Activated naive CD4-positive, alpha-beta T cell treated with anti-CD3 and anti-CD28 coated beads, Interleukin-2, amount 50 U/mL, for 24 hours (primary cell): Measurements from ENCODE around the gene SNX8.
"Not testable (repeated sequence)": the region's sequence is repeated elsewhere in the genome, so short reads cannot be mapped to it uniquely, and the experiment has no call there.

Source experiments
- H3K27ac Mint-ChIP-seq: one replicate; pipeline ENCODE4 v1.8.0; 2021; ENCODE audit warnings: mild to moderate bottlenecking, mixed read lengths
- H3K27me3 Mint-ChIP-seq: one replicate; pipeline ENCODE4 v1.8.0; 2021; ENCODE audit warnings: mixed read lengths
- H3K36me3 Mint-ChIP-seq: one replicate; pipeline ENCODE4 v1.8.0; 2021; ENCODE audit warnings: mixed read lengths
- H3K4me1 Mint-ChIP-seq: one replicate; pipeline ENCODE4 v1.8.0; 2021; ENCODE audit warnings: mixed read lengths
- H3K4me3 Mint-ChIP-seq: one replicate; pipeline ENCODE4 v1.8.0; 2021; ENCODE audit warnings: mild to moderate bottlenecking, mixed read lengths
- H3K9me3 Mint-ChIP-seq: one replicate; pipeline ENCODE4 v1.8.0; 2021; ENCODE audit warnings: mixed read lengths

SNX8 gene

DNA sequence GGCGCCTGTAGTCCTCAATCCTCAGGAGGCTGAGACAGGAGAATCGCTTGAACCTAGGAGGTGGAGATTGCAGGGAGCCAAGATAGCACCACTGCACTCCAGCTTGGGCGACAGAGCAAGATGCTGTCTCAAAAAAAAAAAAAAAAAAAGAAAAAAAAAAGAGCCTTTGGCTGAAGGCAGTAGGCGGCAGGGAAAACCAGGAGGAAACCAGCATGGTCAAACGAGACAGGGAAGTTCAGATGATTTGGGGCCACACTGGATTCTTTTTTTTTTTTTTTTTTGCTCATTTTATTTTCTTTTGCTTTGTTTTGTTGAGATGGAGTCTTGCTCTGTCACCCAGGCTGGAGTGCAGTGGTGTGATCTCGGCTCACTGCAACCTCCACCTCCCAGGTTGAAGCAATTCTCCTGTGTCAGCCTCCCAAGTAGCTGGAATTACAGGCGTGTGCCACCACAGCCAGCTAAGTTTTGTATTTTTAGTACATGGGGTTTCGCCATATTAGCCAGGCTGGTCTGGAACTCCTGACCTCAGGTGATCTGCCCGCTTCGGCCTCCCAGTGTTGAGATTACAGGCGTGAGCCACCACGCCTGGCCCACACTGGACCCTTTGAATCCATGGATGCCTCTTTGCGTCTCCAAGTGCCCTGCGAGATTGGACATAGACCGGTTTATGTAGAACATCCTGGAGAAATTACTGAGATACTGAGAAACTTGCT lies 33.3 kb upstream of the SNX8 start:
- H3K4me1 Mint-ChIP-seq, H3K27me3 Mint-ChIP-seq, H3K4me3 Mint-ChIP-seq, H3K27ac Mint-ChIP-seq, H3K36me3 Mint-ChIP-seq, H3K9me3 Mint-ChIP-seq: not testable (repeated sequence)

DNA sequence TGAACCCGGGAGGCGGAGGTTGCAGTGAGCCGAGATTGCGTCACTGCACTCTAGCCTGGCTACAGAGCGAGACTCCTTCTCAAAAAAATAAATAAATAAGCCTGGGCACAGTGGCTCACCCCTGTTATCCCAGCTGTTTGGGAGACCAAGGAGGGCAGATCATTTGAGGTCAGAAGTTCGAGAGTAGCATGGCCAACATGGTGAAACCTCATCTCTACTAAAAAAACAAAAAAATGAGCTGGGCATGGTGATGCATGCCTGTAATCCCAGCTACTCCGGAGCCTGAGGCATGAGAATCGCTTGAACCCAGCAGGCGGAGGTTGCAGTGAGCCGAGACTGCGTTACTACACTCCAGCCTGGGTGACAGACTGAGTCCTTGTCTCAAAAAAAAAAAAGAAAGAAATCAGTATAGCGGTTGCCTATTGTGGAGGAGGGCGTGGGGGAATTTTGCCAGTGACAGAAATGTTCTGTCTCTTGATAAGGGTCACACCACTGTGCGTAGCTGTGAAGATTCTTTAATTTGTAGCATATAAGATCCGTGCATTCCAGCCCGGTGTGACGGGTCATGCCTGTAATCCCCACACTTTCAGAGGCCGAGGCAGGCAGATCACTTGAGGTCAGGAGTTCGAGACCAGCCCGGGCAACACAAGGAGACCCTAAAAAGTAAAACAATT lies 22.5 kb upstream of the SNX8 start:
- H3K27me3 Mint-ChIP-seq, result no peaks in the 10 kb centered on the region
- no peak overlapping the region for H3K4me3 Mint-ChIP-seq
- no peaks in the 10 kb centered on the region for H3K4me1 Mint-ChIP-seq
- no peaks in the 10 kb centered on the region for H3K36me3 Mint-ChIP-seq
- H3K9me3 Mint-ChIP-seq, result no peaks in the 10 kb centered on the region
- no peak overlapping the region for H3K27ac Mint-ChIP-seq

DNA sequence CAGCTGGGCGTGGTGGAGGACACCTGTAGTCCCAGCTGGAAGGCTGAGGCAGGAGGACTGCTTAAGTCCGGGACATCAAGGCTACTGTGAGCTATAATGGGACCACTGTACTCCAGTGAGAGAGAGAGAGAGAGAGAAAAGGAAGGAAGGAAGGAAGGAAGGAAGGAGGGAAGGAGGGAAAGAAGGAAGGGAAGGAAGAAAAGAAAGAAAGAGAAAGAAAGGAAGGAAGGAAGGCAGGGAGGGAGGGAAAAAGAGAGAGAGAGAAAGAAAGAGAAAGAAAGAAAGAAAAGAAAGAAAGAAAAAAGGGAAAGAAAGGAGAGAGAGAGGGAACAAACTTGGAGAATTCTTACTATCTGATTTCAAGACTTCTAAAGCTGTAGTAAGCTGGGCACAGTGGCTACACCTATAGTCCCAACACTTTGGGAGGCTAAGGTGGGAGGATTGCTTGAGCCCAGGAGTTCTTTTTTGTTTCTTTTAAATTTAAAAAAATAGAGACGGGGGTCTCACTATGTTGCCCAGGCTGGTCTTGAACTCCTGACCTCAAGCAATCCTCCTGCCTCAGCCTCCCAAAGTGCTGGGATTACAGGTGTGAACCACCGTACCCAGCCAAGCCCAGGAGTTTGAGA lies 18.5 kb upstream of the SNX8 start:
- not testable (repeated sequence) for H3K9me3 Mint-ChIP-seq, H3K36me3 Mint-ChIP-seq, H3K4me3 Mint-ChIP-seq, H3K27me3 Mint-ChIP-seq, H3K4me1 Mint-ChIP-seq
- H3K27ac Mint-ChIP-seq, result peak overlapping the region; percentile 73

DNA sequence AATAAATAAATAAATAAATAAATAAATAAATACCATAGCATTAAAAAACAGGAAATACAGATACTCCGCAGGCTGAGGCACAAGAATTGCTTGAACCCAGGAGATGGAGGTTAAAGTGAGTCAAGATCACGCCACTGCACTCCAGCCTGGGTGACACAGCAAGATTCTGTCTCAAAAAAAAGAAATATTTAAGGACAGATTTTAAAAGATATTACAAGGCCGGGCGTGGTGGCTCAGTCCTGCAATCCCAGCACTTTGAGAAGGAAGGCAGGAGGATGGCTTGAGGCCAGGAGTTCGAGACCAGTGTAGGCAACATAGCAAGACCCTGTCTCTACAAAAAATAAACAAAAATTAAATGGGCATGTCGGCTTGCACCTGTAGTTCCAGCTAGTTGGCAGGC lies 17.5 kb upstream of the SNX8 start:
- H3K27me3 Mint-ChIP-seq, result no peaks in the 10 kb centered on the region
- H3K4me3 Mint-ChIP-seq, result no peak overlapping the region
- H3K9me3 Mint-ChIP-seq, result no peaks in the 10 kb centered on the region
- H3K36me3 Mint-ChIP-seq, result no peaks in the 10 kb centered on the region
- H3K27ac Mint-ChIP-seq, result no peak overlapping the region
- no peaks in the 10 kb centered on the region for H3K4me1 Mint-ChIP-seq

DNA sequence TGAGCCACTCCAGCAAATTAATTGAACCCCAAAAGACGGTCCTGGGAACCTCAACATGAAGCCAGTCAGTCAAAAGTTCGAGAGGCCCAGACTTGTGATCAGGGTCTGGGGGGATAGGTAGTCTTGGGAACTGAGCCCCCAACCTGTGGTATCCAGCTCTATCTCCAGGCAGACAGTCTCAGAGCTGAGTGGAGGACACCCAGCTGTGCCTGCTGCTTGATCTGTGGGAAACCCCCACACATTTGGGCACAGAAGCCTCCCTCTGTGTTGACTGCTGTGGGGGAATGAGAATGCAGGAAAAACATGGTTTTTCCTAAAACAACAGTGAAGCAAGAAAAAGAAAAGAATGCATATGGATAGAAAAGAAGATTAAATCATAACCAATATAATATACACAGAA lies 16.3 kb upstream of the SNX8 start:
- no peaks in the 10 kb centered on the region for H3K4me1 Mint-ChIP-seq
- H3K9me3 Mint-ChIP-seq, result no peaks in the 10 kb centered on the region
- no peak overlapping the region for H3K4me3 Mint-ChIP-seq
- H3K27me3 Mint-ChIP-seq, result no peaks in the 10 kb centered on the region
- H3K27ac Mint-ChIP-seq, result no peak overlapping the region
- no peaks in the 10 kb centered on the region for H3K36me3 Mint-ChIP-seq

DNA sequence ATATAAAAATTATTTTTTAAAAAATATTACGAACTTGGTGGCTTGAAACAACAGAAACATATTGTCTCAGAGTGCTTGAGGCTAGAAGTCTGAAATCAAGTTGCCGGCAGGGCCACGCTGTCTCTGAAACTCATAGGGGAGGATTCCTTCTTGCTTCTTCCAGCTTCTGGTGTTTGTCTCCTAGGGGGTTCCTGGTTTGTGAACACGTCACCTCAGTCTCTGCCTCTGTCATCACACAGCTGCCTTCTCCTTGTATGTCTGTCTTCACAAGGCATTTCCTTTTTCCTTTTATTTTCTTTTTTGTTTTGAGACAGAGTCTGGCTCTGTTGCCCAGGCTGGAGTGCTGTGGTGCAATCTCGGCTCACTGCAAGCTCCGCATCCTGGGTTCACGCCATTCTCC lies 12.7 kb upstream of the SNX8 start:
- Mint-ChIP-seq H3K9me3 (no peaks in the 10 kb centered on the region), H3K27ac (no peak overlapping the region), H3K36me3 (no peaks in the 10 kb centered on the region), H3K4me1 (no peaks in the 10 kb centered on the region), H3K27me3 (no peaks in the 10 kb centered on the region), H3K4me3 (no peak overlapping the region)

DNA sequence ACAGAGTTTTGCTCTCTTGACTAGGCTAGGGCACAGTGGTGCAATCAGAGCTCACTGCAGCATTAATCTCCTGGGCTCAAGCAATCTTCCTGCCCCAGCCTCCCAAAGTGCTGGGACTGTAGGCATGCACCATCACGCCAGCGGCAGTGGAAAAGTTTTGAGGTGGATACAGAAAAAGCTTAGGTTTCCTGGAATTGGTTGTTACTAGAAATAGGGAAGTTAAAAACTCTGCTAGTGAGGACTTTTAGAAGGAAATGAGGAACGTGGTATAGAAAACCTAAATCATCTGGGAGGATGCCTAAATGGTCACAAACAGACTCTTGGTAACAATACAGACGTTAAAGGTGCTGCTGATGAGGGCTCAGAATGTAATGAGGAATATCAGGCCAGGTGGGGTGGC lies 10.9 kb upstream of the SNX8 start:
- H3K36me3 Mint-ChIP-seq, result no peaks in the 10 kb centered on the region
- H3K4me3 Mint-ChIP-seq, result no peak overlapping the region
- no peaks in the 10 kb centered on the region for H3K27me3 Mint-ChIP-seq
- no peaks in the 10 kb centered on the region for H3K4me1 Mint-ChIP-seq
- H3K9me3 Mint-ChIP-seq, result no peaks in the 10 kb centered on the region
- no peak overlapping the region for H3K27ac Mint-ChIP-seq

DNA sequence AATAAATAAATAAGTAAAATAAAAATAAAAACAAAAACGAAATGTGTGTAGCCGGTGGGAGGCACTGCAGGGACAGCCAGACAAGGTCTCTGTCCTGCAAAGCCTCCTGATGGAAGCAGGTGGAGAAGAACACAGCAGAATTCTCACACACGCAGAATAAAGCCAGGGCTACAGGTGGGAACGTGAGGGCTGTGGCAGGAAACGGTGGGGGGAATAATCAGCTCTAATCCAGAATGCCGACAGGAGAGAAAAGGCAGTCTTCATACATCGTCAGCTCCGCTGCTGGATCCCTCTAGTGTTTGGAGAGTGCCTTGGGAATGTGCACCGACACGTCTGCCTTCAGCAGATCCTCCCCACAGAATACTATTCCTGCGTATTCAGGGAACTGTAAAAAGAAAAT lies 6.8 kb upstream of the SNX8 start:
- H3K27me3 Mint-ChIP-seq, result no peaks in the 10 kb centered on the region

DNA sequence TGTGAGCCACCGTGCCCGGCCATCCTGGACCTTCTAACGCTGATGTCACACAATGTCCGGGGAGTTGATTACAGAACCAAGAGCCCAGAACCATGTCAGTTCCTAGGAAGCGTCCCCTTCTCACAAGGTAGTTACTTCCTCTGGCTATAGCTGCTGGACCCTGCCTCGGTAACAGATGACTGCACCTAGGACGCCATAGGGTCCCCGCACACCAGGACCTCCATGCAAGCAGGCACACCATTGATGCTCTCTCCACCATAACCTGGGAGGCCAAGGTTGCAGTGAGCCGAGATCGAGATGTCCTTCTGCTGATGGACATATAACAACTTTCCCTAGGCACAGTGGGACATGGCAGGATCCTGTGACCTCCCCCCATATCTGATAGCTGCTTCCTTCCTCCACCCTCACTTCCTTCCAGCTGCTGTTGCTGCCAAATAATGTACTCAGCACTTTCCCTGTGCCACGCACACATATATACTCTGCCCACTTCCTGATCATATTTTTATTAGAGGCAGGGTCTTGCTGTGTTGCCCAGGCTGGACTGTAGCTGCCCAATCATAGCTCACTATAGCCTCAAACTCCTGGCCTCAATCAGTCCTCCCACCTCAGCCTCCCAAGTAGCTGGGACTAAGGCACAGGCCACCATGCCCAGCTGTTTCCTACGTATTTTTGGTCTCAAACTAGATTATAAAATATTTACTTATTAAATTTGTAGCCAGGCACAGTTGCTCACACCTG lies 3.5 kb upstream of the SNX8 start:
- H3K36me3 Mint-ChIP-seq, result no peaks in the 10 kb centered on the region
- peaks cover 6% of the 10 kb centered on the region for H3K4me1 Mint-ChIP-seq
- no peak overlapping the region for H3K27ac Mint-ChIP-seq
- no peak overlapping the region for H3K4me3 Mint-ChIP-seq
- no peaks in the 10 kb centered on the region for H3K9me3 Mint-ChIP-seq
- H3K27me3 Mint-ChIP-seq, result no peaks in the 10 kb centered on the region

More for the DNA sequence above, 6.8 kb upstream of the SNX8 start:
- Mint-ChIP-seq H3K4me3 (no peak overlapping the region), H3K4me1 (no peaks in the 10 kb centered on the region), H3K9me3 (no peaks in the 10 kb centered on the region), H3K36me3 (no peaks in the 10 kb centered on the region), H3K27ac (no peak overlapping the region)

DNA sequence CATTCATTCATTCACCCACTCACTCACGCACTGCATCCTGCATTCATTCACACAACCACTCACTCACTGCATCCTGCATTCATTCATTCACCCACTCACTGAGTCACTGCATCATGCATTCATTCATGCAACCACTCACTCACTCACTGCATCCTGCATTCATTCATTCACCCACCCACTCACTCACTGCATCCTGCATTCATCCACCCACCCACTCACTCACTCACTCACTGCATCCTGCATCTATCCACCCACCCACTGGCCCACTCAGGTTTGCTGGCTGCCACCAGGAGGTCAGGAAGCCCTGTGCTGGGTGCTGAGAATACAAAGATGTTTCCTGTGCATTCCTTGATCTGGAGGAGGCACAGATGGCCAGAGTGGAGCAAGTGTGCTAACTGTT lies 2.3 kb upstream of the SNX8 start:
- no peaks in the 10 kb centered on the region for H3K27me3 Mint-ChIP-seq
- H3K4me3 Mint-ChIP-seq, result no peak overlapping the region
- H3K27ac Mint-ChIP-seq, result no peak overlapping the region
- H3K36me3 Mint-ChIP-seq, result peaks cover 1% of the 10 kb centered on the region
- H3K4me1 Mint-ChIP-seq, result peaks cover 13% of the 10 kb centered on the region
- H3K9me3 Mint-ChIP-seq, result no peaks in the 10 kb centered on the region

DNA sequence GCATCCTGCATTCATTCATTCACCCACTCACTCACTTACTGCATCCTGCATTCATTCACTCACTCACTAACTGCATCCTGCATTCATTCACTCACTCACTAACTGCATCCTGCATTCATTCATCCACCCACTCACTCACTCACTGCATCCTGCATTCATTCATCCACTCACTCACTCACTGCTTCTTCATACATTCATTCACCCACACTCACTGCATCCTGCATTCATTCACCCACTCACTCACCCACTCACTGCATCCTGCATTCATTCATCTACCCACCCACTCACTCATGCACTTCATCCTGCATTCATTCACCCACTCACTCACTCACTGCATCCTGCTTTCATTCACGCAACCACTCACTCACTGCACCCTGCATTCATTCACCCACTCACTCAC lies 1.5 kb upstream of the SNX8 start:
- H3K36me3 Mint-ChIP-seq, result peaks cover 1% of the 10 kb centered on the region
- H3K27me3 Mint-ChIP-seq, result no peaks in the 10 kb centered on the region
- H3K4me1 Mint-ChIP-seq, result peaks cover 13% of the 10 kb centered on the region
- no peak overlapping the region for H3K27ac Mint-ChIP-seq
- no peaks in the 10 kb centered on the region for H3K9me3 Mint-ChIP-seq
- H3K4me3 Mint-ChIP-seq, result no peak overlapping the region

DNA sequence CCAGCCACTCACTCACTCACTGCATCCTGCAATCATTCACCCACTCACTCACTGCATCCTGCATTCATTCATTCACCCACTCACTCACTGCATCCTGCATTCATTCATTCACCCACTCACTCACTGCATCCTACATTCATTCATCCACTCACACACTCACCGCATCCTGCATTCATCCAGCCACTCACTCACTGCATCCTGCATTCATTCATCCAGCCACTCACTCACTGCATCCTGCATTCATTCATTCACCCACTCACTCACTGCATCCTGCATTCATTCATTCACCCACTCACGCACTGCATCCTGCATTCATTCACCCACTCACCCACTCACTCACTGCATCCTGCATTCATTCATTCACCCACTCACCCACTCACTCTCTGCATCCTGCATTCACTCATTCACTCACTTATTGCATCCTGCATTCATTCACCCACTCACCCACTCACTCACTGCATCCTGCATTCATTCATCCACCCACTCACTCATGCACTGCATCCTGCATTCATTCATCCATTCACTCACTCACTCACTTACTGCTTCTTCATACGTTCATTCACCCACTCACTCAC lies 802 bp upstream of the SNX8 start:
- H3K9me3 Mint-ChIP-seq, H3K4me3 Mint-ChIP-seq, H3K27ac Mint-ChIP-seq, H3K27me3 Mint-ChIP-seq, H3K36me3 Mint-ChIP-seq: not testable (repeated sequence)
- H3K4me1 Mint-ChIP-seq, result peaks cover 13% of the 10 kb centered on the region

DNA sequence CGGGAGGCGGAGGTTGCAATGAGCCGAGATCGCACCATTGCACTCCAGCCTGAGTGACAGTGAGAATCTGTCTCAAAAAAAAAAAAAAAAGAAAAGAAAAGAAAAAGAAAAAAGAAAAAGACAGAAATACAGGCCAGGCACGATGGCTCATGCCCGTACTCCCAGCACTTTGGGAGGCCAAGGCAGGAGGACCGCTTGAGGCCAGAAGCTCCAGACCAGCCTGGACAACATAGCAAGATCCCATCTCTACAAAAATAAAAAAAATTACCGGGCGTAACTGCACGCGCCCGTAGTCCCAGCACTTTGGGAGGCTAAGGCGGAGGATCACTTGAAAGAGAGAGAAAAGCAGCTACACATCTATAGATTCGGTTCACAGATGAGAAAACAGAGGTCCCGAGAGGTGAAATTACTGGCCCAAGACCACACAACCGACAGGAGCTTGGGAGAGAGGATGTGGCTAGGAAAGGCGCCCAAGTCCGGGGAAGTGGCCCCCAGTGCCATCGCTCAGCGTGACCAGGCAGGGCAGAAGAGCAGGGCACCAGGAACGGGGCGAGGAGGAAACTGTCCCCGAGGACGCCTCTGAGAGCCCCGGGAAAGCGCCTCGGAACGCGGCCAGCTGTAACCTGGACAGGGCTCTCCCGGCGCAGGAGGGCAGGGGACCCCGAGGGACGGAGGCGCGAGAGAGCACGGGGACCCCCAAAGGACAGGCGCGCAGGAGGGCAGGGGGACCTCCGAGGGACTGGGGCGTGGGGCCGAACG lies 612 bp downstream of the SNX8 start:
- Mint-ChIP-seq H3K9me3 (no peaks in the 10 kb centered on the region), H3K27me3 (no peaks in the 10 kb centered on the region), H3K4me3 (peak overlapping the region; percentile 90), H3K27ac (peak overlapping the region; percentile 77), H3K4me1 (peaks cover 13% of the 10 kb centered on the region), H3K36me3 (peaks cover 1% of the 10 kb centered on the region)

DNA sequence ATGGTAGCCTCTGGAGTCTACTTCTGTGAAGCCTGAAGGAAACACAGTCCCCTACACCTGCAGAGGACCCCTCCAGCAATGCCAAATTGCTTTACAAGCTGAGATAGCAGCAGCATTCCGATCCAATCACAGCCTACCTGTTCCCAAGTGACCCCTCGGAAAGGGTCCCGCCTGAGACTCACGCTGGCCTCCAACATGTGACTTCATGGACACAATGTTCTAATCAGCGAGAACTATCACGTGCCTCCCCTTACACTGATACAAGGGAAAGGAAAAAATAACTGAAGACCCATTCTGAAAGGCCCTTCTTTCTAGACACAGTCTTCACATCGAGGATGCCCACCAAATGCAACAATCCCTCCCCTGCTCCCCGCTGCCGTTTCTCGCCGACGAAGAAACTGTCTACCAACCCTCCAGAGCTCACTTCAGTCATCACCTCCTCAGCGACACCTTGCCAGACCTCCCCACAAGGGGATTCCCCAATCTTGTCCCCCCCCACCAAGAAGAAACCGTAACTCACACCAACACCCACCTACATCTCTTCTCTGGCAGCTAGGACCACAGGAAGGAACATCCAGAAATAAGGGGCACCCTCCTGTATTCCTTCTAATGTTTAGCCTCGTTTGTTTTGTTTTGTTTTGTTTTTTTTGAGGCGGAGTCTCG lies 1.8 kb downstream of the SNX8 start:
- Mint-ChIP-seq H3K36me3 (peaks cover 1% of the 10 kb centered on the region), H3K27me3 (no peaks in the 10 kb centered on the region), H3K27ac (peak overlapping the region; percentile 30), H3K9me3 (no peaks in the 10 kb centered on the region), H3K4me1 (peaks cover 16% of the 10 kb centered on the region), H3K4me3 (peak overlapping the region; percentile 64)

DNA sequence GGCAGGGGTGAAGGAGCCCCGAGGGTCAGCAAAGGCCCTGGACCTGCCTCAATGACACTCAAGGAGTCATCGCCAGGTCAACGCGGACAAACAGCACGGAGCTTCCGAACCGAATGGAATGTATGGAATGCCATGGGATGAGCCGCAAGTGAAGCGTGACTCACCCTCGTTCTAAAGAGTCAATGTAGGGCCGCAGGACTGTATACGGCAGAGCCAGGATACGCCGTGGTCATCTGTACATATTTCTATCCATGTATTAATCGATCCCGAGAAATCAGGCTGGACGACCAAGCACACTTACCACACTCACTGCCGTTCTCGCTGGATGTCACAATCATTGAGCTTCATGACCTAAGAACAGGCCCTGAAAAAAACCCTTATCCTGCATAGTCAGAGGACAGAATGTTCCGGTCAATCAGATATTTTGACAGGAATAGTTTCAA lies 4.3 kb downstream of the SNX8 start:
- Mint-ChIP-seq H3K4me3 (no peak overlapping the region), H3K36me3 (peaks cover 1% of the 10 kb centered on the region), H3K9me3 (no peaks in the 10 kb centered on the region), H3K27ac (no peak overlapping the region), H3K4me1 (peaks cover 16% of the 10 kb centered on the region), H3K27me3 (no peaks in the 10 kb centered on the region)
